GM19452 (cell line): Measurements from ENCODE around the gene JKAMP.
"Not testable (repeated sequence)": the region's sequence is repeated elsewhere in the genome, so short reads cannot be mapped to it uniquely, and the experiment has no call there.

ENCODE experiments used
- ATAC-seq: cut with Tn5 transposase; IDR thresholded peaks from one replicate; pipeline ENCODE4 v1.9.1; 2021; ENCODE audit not compliant: unreplicated experiment

JKAMP gene

GRCh38 chr14:59483819-59484638, at the start of gene JKAMP, which contains the start of gene L3HYPDH:
Gene JKAMP, plus strand, starts transcription at chr14:59484517. Its CDS starts 73 bp downstream, at chr14:59484590.
Gene L3HYPDH, minus strand, starts transcription at chr14:59484408. Its CDS starts 92 bp downstream, at chr14:59484316.
- ATAC-seq, result peak; percentile 82

GRCh38 chr14:59435101-59435500, 49.2 kb upstream of the JKAMP start:
- no peak for ATAC-seq

- no peak for ATAC-seq
These were observed 48.3 kb upstream of the JKAMP start for GRCh38 chr14:59435987-59436386.

- no peak for ATAC-seq
These were observed 46.1 kb upstream of the JKAMP start for GRCh38 chr14:59438195-59438647.

- ATAC-seq, result no peak
These were observed 44.9 kb upstream of the JKAMP start for GRCh38 chr14:59439256-59439965.

GRCh38 chr14:59448673-59449072, 35.6 kb upstream of the JKAMP start:
- ATAC-seq, result not testable (repeated sequence)

GRCh38 chr14:59450716-59451115, 33.6 kb upstream of the JKAMP start:
- ATAC-seq, result no peak

- ATAC-seq, result no peak
These were observed 32.5 kb upstream of the JKAMP start for GRCh38 chr14:59451849-59452248.

- ATAC-seq, result no peak
These were observed 30.2 kb upstream of the JKAMP start for GRCh38 chr14:59454139-59454538.

- no peak for ATAC-seq
These were observed 28.9 kb upstream of the JKAMP start for GRCh38 chr14:59455411-59455810.

GRCh38 chr14:59458486-59458885, 25.8 kb upstream of the JKAMP start:
- no peak for ATAC-seq

GRCh38 chr14:59460378-59460777, 23.9 kb upstream of the JKAMP start:
- ATAC-seq, result no peak

- ATAC-seq, result no peak
These were observed 22.4 kb upstream of the JKAMP start for GRCh38 chr14:59461891-59462290.

- no peak for ATAC-seq
These were observed 20.4 kb upstream of the JKAMP start for GRCh38 chr14:59463787-59464485.

- ATAC-seq, result peak; percentile 62
These were observed 19.6 kb upstream of the JKAMP start for GRCh38 chr14:59464486-59465315.

GRCh38 chr14:59465316-59466135, 18.8 kb upstream of the JKAMP start, which contains the start of gene GPR135:
Gene GPR135, minus strand, starts transcription at chr14:59465380. Its CDS starts 154 bp downstream, at chr14:59465226.
- peak; percentile 30 for ATAC-seq

GRCh38 chr14:59474172-59474571, 10.1 kb upstream of the JKAMP start:
- no peak for ATAC-seq

GRCh38 chr14:59475709-59476108, 8.6 kb upstream of the JKAMP start:
- ATAC-seq, result no peak

GRCh38 chr14:59478540-59478939, 5.8 kb upstream of the JKAMP start:
- no peak for ATAC-seq

GRCh38 chr14:59480166-59480565, 4.2 kb upstream of the JKAMP start:
- ATAC-seq, result no peak
